22Rv1 (cell line): ENCODE measurements around the gene QSER1.
"Not testable (repeated sequence)": the region's sequence is repeated elsewhere in the genome, so short reads cannot be mapped to it uniquely, and the experiment has no call there.

ENCODE experiments used
- H3K27ac ChIP-seq: fragments of 450-650 bp; 2 replicates; pipeline ENCODE4 v1.5.1; 2017
- CTCF ChIP-seq: fragments of 450-650 bp; IDR thresholded peaks from 2 replicates; pipeline ENCODE4 v1.5.1; 2017; ENCODE audit warnings: mild to moderate bottlenecking
- ZFX ChIP-seq: fragments of 450-650 bp; IDR thresholded peaks from 2 replicates; pipeline ENCODE4 v1.6.1; 2017; ENCODE audit warnings: antibody characterized with exemption, borderline replicate concordance

The QSER1 gene

GRCh38 chr11:32918427-32918826 is 25.8 kb downstream of the QSER1 start:
- TF ChIP-seq ZFX (no peak), CTCF (no peak)
- H3K27ac ChIP-seq = no peak overlapping the region

- no peak overlapping the region for H3K27ac ChIP-seq
- TF ChIP-seq CTCF (no peak), ZFX (no peak)
These were observed 26.7 kb downstream of the QSER1 start for GRCh38 chr11:32919338-32919737.

- TF ChIP-seq CTCF (no peak), ZFX (no peak)
- no peak overlapping the region for H3K27ac ChIP-seq
These were observed 28.0 kb downstream of the QSER1 start for GRCh38 chr11:32920570-32920969.

- TF ChIP-seq ZFX (no peak), CTCF (no peak)
- H3K27ac ChIP-seq = no peak overlapping the region
These were observed 28.6 kb downstream of the QSER1 start for GRCh38 chr11:32921204-32921603.

- no peak for TF ChIP-seq CTCF
- no peak for TF ChIP-seq ZFX
- H3K27ac ChIP-seq = no peak overlapping the region
These were observed 39.0 kb downstream of the QSER1 start for GRCh38 chr11:32931606-32932005.

GRCh38 chr11:32932196-32932595 is 39.6 kb downstream of the QSER1 start:
- TF ChIP-seq CTCF = no peak
- H3K27ac ChIP-seq = no peak overlapping the region

- TF ChIP-seq CTCF = no peak
- TF ChIP-seq ZFX = no peak
- no peak overlapping the region for H3K27ac ChIP-seq
These were observed 42.9 kb downstream of the QSER1 start for GRCh38 chr11:32935462-32936029.

- H3K27ac ChIP-seq = not testable (repeated sequence)
These were observed 43.6 kb downstream of the QSER1 start for GRCh38 chr11:32936178-32936577.

- H3K27ac ChIP-seq = not testable (repeated sequence)
These were observed 44.7 kb downstream of the QSER1 start for GRCh38 chr11:32937283-32937682.
